NK-92 (cell line): ENCODE results near the gene ST6GALNAC6.
"Not testable (repeated sequence)": the region's sequence is repeated elsewhere in the genome, so short reads cannot be mapped to it uniquely, and the experiment has no call there.

Source experiments
- DNase-seq: peaks from one replicate; lab custom pipeline; 2025; ENCODE audit not compliant: unreplicated experiment; lab: John Stamatoyannopoulos, UW

ST6GALNAC6 gene

DNA sequence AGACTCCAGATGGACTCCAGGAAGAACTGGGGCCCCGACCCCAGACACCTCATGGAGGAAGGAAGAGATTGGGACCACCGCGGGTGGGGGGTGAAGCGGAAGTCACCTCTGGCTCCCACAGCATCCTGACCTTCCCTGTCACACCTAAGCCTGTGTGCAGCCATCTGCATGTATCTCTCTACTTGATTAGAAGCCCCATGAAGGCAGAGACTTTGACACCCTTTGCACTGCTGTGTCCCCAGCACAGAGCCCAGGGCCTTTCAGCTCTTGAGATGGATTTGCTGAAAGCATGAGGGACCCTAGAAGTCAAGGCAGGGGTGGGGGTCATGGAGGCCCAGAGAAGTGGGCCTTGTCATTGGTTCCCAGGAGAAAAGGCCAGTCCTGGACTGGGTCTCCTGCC, 42.1 kb downstream of the ST6GALNAC6 start:
- no peak for DNase-seq

- DNase-seq: no peak
Measured at GRCh38 chr9:127856729-127857116, 42.7 kb downstream of the ST6GALNAC6 start.

DNA sequence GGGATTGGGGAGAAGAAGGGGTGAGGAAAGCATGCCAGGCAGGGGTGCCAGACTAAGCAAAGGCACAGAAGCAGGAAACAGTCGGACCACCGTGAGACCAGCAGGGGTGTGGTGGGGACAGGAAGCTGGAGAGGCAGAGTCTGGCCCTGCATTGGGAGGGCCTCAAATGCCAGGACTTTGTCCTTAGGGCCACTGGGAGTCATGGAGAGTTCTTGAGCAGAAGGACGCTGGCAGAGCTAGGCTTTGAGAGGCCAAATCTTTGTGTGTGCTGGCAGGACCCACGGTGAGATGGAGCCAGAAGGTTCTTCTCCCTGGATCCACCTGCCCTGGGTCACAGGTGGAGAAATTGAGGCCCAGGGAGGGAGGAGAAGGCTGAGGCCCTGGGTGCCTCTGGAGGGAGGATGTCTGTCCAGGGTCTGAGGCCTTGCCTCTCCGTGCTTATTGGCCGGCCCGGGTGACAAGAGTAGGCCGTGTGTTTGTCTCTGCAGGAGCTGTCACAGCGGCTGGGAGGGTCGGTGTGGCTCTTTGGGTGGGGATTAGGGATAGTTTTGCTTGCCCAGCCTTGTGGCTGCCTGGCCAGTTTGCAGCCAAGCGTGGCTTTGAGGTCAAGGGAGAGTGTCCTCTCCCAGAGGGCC, 43.2 kb downstream of the ST6GALNAC6 start:
- DNase-seq: no peak

- no peak for DNase-seq
Measured at GRCh38 chr9:127855522-127855921, 43.9 kb downstream of the ST6GALNAC6 start.

DNA sequence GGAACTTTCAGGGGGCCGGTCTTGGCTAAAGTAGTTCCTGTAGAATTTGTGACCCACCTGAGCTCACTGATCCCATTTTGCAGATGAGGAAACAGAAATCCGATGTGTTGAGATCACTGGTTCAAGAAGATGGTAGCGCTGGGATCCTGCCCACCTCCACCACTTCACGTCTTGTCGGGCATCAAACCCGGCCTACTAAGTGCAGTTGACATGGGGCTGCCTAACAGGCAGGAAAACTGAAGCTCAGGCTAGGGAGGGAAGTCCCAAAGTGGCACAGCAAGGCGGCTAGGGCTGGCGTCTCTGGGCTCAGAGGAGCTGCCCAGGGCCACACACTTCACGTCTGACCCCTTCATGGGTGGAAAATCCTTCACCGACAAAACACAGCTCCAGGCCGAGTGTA, 44.4 kb downstream of the ST6GALNAC6 start:
- no peak for DNase-seq

DNA sequence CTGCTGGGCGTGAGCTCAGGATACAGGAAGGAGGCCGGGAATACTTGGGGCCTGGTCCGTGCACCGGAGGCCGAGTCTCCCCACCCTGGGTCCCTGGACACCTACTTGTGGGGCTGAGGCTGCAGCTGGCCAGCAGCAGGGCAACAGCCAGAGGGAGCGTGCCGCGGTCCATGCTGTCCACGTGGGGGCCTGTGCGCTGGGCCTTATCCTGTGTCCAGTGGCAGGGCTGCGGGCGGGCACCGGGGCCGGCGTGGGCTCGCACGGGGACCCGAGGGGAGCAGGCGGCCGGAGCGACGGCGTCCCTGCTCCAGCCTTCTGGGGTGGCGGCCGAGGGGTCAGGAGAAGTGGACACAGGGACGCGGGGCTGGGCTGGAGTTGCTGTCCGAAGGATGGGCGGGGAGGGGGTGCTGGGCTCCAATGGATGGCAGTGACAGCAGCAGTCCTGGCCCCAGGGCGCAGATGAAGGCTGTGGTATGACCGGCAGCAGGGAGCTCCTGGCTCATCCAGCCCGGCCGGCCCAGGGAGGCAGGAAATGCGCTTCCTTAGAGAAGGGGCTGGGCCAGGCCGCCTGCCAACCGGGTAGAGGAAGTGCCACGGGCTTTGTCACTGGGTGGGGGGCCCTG, 45.1 kb downstream of the ST6GALNAC6 start, which contains the start of gene ENG:
Gene ENG (minus strand): TSS at position 475 of the 623 bp plus-strand sequence. CDS start 303 bp downstream, at position 172.
- no peak for DNase-seq

DNA sequence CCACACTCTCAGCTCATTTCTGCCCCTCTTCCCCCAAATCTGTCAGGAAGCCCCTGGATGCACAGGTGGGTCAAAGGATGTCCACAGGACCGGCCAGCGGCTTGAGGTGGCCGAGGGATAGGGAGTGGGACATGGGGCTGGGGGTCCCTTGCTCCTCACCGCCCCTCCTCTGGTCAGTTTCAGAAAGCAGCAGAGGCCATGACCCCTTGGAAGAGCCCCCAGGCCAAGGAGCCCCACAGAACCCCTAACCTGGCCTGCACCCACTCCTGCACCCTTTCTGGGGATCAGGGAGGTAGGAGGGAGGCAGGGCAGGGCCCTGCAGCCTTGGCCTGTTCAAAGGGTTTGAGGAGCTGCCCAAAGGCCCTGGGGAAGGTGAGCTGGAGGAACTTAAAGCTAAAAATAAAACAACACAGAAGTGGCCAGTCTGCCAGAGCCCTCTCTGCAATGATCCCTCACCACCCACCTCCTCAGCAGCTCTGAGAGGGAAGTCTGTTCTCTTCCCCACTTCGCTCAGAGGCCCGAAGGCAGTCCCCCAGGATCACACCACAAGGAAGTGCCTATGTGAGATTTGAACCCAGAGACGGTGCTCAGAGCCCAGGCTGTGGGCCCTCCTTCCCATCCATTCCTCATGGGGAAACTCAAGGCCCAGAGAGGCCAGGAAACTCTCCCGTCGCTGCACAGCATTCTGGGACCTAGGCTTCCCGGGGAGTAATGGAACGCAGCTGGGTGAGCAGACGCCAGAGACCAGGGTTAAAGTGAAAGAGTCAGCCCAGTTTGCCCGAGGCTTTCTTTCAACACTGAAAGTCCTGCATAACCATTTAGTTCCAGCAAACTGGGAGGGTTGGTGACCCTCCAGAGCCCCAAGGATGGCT, 45.9 kb downstream of the ST6GALNAC6 start:
- no peak for DNase-seq

DNA sequence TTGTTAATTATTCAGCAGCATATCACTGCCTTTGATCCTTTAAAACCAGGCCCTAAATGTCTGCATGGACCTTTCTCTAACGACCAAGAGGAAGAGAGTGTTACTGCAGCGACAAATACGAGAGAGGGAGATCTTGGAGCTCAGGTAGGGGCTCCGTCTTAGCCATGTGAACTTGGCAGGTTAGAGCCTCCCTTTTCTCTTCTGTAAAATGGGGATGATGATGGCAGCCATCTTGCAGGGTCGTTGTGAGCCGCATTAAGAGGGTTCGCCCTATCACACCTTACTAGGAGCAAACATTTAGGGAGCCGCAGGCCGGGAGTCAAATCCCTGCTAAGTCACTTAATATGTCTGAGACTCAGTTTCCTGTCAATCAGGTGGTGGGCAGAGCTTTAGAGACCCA, 46.6 kb downstream of the ST6GALNAC6 start:
- no peak for DNase-seq

DNA sequence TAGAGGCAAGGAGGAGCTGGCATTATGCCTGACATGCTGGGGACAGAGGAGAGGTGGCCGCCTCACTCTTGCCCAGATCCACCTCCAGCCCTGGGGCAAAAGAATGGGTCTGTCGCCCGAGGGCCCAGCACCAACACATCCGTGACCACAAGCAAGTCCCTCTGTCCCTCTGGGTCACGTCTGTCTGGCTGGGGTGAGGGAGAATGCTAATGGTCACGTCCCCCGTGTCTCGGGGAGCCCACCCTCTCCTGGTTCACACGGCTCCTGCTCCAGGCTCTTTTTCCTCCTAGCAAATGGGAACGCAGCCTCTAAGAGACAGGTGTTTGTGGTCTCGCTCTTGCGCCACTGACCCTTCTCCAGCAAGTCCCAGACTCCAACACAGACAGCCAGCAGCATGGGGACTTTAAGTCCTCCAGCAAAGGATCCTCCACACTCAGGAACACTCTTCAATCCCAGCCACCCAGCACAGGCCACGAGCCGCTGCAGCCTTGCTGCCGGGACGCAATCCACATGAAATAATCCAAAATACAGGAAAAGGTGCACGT, 49.0 kb downstream of the ST6GALNAC6 start:
- DNase-seq: no peak

GRCh38 chr9:127848756-127849504, 50.5 kb downstream of the ST6GALNAC6 start:
- no peak for DNase-seq

DNA sequence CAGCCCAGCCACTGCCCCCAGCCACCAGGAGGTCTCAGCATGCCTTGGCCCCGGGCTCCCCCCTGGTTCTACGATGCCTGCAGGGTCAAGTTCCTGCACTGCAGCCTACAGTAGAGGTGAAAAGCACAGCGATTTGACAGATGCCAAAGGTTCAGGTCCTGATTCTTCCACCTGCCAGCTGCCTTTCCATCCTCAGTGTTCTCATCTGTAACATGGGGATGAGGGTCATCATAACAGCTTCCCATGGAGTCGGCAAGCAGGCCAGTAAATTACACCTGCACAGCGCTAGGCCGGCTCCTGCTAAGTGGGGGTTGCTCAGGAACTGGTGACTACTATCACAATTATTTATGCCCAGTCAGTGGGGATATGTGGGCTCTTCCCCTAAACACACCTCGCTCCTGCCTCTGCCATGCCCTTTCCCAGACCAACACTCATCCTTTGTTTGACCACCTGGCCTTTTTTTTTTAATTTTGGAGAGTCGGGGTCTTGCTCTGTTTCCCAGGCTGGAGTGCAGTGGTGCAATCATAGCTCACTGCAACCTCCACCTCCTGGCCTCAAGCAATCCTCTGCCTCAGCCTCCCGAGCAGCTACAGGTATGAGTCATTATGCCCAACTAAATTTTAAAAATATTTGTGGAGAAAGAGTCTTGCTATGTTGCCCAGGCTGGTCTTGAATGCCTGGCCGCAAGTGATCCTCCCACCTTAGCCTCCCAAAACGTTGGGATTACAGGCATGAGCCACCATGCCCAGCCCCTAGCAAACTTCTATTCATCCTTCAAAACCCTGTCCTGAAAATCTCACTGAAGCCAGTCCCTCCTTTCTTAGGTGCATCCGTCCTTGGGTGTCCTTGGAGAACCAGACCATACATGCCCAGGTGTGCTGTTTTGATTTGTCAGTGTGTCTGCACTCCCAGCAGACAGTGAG, 51.3 kb downstream of the ST6GALNAC6 start:
- no peak for DNase-seq

- no peak for DNase-seq
Measured at GRCh38 chr9:127847178-127847510, 52.3 kb downstream of the ST6GALNAC6 start.

DNA sequence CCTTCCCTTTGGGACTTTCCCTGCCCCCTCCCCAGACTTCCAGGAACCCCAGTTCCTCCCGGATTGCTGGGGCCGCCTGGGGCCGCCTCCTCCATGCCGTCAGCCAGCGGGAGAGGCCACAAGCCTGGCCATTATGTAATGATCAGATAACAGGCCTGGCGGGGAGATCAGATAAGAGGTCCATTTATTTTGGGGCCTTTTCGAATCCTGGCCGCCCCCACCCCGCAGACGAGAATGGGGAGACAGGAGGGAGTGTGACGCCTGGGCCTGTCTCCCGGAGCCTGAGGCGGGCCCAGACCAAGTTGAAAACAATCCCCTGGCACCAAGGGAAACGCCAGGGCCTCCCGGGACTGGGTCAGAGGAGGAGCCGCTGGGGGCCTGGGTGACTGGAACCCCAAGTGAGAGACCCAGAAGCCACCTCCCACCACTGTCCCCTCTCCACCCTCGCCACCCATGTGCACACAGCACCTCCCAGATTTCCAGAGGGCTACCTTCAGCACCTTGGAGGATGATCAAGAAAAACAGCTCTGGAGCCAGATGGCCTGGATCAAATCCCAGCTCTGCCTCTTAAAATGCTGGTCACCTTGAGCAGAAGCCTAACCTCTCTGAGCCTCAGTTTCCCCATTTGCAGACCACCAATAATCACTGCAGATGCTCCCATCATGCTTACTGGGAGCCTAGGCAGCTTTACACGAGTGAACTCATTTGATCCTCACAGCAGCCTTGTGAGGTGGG, 52.8 kb downstream of the ST6GALNAC6 start:
- DNase-seq: no peak

DNA sequence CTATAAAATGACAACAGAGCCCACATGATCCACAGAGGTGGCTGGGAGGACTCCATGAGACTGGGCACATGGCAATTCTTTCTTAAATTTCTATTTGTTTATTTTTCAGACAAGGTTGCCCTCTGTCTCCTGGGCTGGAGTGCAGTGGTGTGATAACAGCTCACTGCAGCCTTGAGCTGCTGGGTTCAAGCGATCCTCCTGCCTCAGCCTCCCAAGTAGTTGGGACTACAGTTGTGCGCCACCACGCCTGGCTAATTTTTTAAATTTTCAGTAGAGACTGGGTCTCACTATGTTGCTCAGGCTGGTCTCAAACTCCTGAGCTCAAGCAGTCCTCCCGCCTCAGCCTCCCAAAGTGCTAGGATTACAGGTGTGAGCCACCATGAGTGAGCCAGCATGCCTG, 53.8 kb downstream of the ST6GALNAC6 start:
- DNase-seq: not testable (repeated sequence)

DNA sequence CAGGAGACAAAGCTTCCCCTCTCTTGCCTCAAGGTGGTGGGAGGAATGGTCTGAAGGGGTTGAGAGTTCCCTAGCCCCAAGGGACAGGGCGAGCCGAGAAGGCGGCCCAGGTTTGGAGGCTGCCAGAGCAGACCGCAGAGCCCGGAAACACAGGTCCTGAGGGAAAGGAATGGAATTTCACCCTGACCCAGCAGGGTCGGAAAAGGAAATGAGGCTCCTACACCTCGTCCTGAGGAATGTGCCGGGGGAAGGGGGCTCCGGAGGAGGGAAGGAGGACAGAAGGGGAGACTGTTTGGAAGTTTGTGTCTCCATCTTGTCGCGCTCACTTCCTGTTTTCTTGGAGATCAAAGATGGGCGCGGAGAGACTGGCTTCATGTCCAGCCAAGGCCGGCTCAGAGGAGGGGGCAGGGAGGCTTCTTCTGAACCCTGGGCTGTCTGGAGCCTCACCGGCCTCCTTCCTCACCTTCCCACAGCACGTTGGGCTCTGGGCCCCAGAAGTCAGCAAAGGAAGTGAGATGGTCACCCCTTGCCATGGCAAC, 54.5 kb downstream of the ST6GALNAC6 start:
- DNase-seq: no peak

DNA sequence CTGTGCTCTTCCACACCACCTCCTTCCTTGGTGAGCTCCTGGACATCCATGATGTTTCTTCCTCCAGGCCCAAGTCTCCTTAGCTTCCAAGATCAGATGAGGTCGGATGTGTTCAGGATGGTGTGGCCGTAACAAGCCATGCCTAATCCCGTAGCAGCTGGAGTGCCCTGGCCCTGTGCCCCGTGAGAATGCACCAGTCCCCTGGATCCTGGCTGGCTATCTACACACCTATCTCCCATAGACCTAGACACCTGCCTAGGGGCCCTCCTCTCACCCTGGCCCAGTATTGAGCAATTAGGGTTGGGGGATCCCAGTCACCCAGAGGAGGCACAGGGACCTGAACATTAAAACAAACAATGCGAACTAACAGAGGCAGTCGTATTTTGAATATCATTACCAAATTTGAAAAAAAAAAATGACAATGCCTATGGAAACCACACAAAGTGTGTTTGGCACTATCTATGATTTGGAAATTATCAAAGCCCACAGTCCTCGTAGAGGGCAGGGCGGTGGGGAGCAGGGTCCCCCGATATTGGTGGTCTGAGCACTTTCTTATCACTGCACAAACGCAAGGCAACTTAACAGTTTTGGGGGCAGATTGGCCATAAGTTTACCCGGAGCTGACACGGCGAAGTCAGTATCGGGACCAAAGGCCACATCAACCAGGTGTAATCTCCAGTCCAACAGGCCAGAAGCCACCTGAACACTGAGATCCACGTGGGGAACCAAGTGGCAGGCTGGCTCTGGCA, 58.1 kb downstream of the ST6GALNAC6 start:
- no peak for DNase-seq

- no peak for DNase-seq
Measured at GRCh38 chr9:127838375-127839078, 60.9 kb downstream of the ST6GALNAC6 start.

DNA sequence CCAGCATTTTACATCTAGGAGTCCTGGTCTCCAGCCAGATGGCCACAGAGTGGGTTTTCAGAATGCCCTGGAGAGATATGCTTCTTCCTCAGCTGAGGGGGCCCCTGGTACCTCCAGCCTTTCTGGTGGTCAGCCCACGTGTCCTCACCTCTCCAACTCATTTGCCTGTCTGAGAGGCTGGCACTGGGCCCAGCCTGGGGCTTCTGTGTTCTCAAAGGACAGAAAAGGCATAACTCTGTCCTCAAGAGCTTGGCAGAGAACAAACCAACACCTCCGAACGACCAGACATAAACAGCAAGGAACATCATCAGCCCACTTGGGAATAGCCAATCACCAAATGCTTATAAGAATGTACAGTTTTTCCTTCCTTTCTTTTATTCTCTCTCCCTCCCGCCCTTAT, 62.1 kb downstream of the ST6GALNAC6 start:
- no peak for DNase-seq
